Measurements from ENCODE around the gene MED23.

MED23 gene

GRCh38 chr6:131627724-131628682 is at the start of gene MED23:
Gene MED23 (minus strand): TSS chr6:131628242. CDS start chr6:131628049, 193 bp downstream.
- DNase-seq = peak; percentile 77

GRCh38 chr6:131673184-131673583 is 45.1 kb upstream of the MED23 start:
- DNase-seq = no peak

- DNase-seq = no peak
Observed at GRCh38 chr6:131669891-131670290, 41.8 kb upstream of the MED23 start.

- DNase-seq = no peak
Observed at GRCh38 chr6:131663578-131664165, 35.6 kb upstream of the MED23 start.

- no peak for DNase-seq
Observed at GRCh38 chr6:131660195-131660594, 32.2 kb upstream of the MED23 start.

- no peak for DNase-seq
Observed at GRCh38 chr6:131658287-131658686, 30.2 kb upstream of the MED23 start.

- no peak for DNase-seq
Observed at GRCh38 chr6:131657630-131658111, 29.6 kb upstream of the MED23 start.

GRCh38 chr6:131657222-131657621 is 29.2 kb upstream of the MED23 start:
- DNase-seq = no peak

GRCh38 chr6:131656667-131657066 is 28.6 kb upstream of the MED23 start:
- DNase-seq = no peak

GRCh38 chr6:131655951-131656350 is 27.9 kb upstream of the MED23 start:
- DNase-seq = no peak

GRCh38 chr6:131655387-131655786 is 27.3 kb upstream of the MED23 start:
- DNase-seq = no peak

- no peak for DNase-seq
Observed at GRCh38 chr6:131654326-131654725, 26.3 kb upstream of the MED23 start.

GRCh38 chr6:131652472-131652871 is 24.4 kb upstream of the MED23 start:
- DNase-seq = no peak

- DNase-seq = no peak
Observed at GRCh38 chr6:131651782-131652181, 23.7 kb upstream of the MED23 start.

GRCh38 chr6:131646249-131646670 is 18.2 kb upstream of the MED23 start:
- no peak for DNase-seq

GRCh38 chr6:131645846-131646245 is 17.8 kb upstream of the MED23 start:
- DNase-seq = no peak

GRCh38 chr6:131644921-131645320 is 16.9 kb upstream of the MED23 start:
- DNase-seq = no peak

- no peak for DNase-seq
Observed at GRCh38 chr6:131643855-131644460, 15.9 kb upstream of the MED23 start.

GRCh38 chr6:131642987-131643611 is 15.1 kb upstream of the MED23 start:
- no peak for DNase-seq

GRCh38 chr6:131642565-131642964 is 14.5 kb upstream of the MED23 start:
- DNase-seq = no peak

- DNase-seq = no peak
Observed at GRCh38 chr6:131641554-131641953, 13.5 kb upstream of the MED23 start.

- no peak for DNase-seq
Observed at GRCh38 chr6:131640576-131640975, 12.5 kb upstream of the MED23 start.

- no peak for DNase-seq
Observed at GRCh38 chr6:131640100-131640499, 12.1 kb upstream of the MED23 start.

Measured in GF-D8 (cell line).